ENCODE data around the gene EFEMP2.

Gene EFEMP2

GRCh38 chr11:65888163-65888814 is 15.7 kb upstream of the EFEMP2 start, which contains the start of gene FIBP:
Gene FIBP, minus strand, starts transcription at chr11:65888471. Its CDS starts 53 bp downstream, at chr11:65888418.
- DNase-seq (ENCODE audit: low read depth) = peak; percentile 98
- peak within 1 kb of the TSS; percentile 90 for H3K4me3 ChIP-seq (ENCODE audit: low read depth, low read length)
- TF ChIP-seq CTCF (conservative IDR thresholded peaks at IDR 0.05; ENCODE audit: low read depth, low read length) = peak; percentile 66

GRCh38 chr11:65887723-65888162 is 15.1 kb upstream of the EFEMP2 start:
- no peak for TF ChIP-seq CTCF (conservative IDR thresholded peaks at IDR 0.05; ENCODE audit: low read depth, low read length)
- DNase-seq (ENCODE audit: low read depth) = no peak
- peak overlapping the region; percentile 90 for H3K4me3 ChIP-seq (ENCODE audit: low read depth, low read length)

- no peak for DNase-seq (ENCODE audit: low read depth)
- TF ChIP-seq CTCF (conservative IDR thresholded peaks at IDR 0.05; ENCODE audit: low read depth, low read length) = no peak
- peak overlapping the region; percentile 90 for H3K4me3 ChIP-seq (ENCODE audit: low read depth, low read length)
These were observed 14.5 kb upstream of the EFEMP2 start for GRCh38 chr11:65886826-65887722.

- TF ChIP-seq CTCF (conservative IDR thresholded peaks at IDR 0.05; ENCODE audit: low read depth, low read length) = no peak
- no peak overlapping the region for H3K4me3 ChIP-seq (ENCODE audit: low read depth, low read length)
- no peak for DNase-seq (ENCODE audit: low read depth)
These were observed 13.4 kb upstream of the EFEMP2 start for GRCh38 chr11:65885808-65886536.

GRCh38 chr11:65885231-65885630 is 12.6 kb upstream of the EFEMP2 start:
- no peak for DNase-seq (ENCODE audit: low read depth)
- no peak overlapping the region for H3K4me3 ChIP-seq (ENCODE audit: low read depth, low read length)
- TF ChIP-seq CTCF (conservative IDR thresholded peaks at IDR 0.05; ENCODE audit: low read depth, low read length) = no peak

GRCh38 chr11:65884716-65885092 is 12.1 kb upstream of the EFEMP2 start:
- DNase-seq (ENCODE audit: low read depth) = peak; percentile 80
- H3K4me3 ChIP-seq (ENCODE audit: low read depth, low read length) = no peak overlapping the region
- peak; percentile 100 for TF ChIP-seq CTCF (conservative IDR thresholded peaks at IDR 0.05; ENCODE audit: low read depth, low read length)

Measured in choroid plexus epithelial cell (primary cell).